Activated naive CD4-positive, alpha-beta T cell treated with anti-CD3 and anti-CD28 coated beads, Interleukin-2, amount 50 U/mL, for 24 hours (primary cell): ENCODE measurements around the gene MED28.

Source experiments
- H3K27ac Mint-ChIP-seq: one replicate; pipeline ENCODE4 v1.8.0; 2021; ENCODE audit warnings: mild to moderate bottlenecking, mixed read lengths
- H3K27me3 Mint-ChIP-seq: one replicate; pipeline ENCODE4 v1.8.0; 2021; ENCODE audit warnings: mixed read lengths
- H3K36me3 Mint-ChIP-seq: one replicate; pipeline ENCODE4 v1.8.0; 2021; ENCODE audit warnings: mixed read lengths
- H3K4me1 Mint-ChIP-seq: one replicate; pipeline ENCODE4 v1.8.0; 2021; ENCODE audit warnings: mixed read lengths
- H3K4me3 Mint-ChIP-seq: one replicate; pipeline ENCODE4 v1.8.0; 2021; ENCODE audit warnings: mild to moderate bottlenecking, mixed read lengths
- H3K9me3 Mint-ChIP-seq: one replicate; pipeline ENCODE4 v1.8.0; 2021; ENCODE audit warnings: mixed read lengths

Gene MED28

GRCh38 chr4:17595471-17596005, 18.9 kb upstream of the MED28 start:
- H3K4me1 Mint-ChIP-seq = peaks cover 13% of the 10 kb centered on the region
- H3K9me3 Mint-ChIP-seq = no peaks in the 10 kb centered on the region
- no peaks in the 10 kb centered on the region for H3K27me3 Mint-ChIP-seq
- no peak overlapping the region for H3K27ac Mint-ChIP-seq
- no peak overlapping the region for H3K4me3 Mint-ChIP-seq
- peaks cover 17% of the 10 kb centered on the region for H3K36me3 Mint-ChIP-seq

GRCh38 chr4:17597517-17597916, 16.9 kb upstream of the MED28 start:
- H3K27me3 Mint-ChIP-seq = no peaks in the 10 kb centered on the region
- H3K4me1 Mint-ChIP-seq = peaks cover 6% of the 10 kb centered on the region
- peaks cover 17% of the 10 kb centered on the region for H3K36me3 Mint-ChIP-seq
- H3K27ac Mint-ChIP-seq = no peak overlapping the region
- no peaks in the 10 kb centered on the region for H3K9me3 Mint-ChIP-seq
- no peak overlapping the region for H3K4me3 Mint-ChIP-seq

GRCh38 chr4:17599826-17600225, 14.6 kb upstream of the MED28 start:
- Mint-ChIP-seq H3K4me3 (no peak overlapping the region), H3K4me1 (no peaks in the 10 kb centered on the region), H3K9me3 (no peaks in the 10 kb centered on the region), H3K27me3 (no peaks in the 10 kb centered on the region), H3K36me3 (peaks cover 9% of the 10 kb centered on the region), H3K27ac (no peak overlapping the region)

- Mint-ChIP-seq H3K27ac (no peak overlapping the region), H3K36me3 (peaks cover 4% of the 10 kb centered on the region), H3K9me3 (no peaks in the 10 kb centered on the region), H3K4me3 (no peak overlapping the region), H3K27me3 (no peaks in the 10 kb centered on the region), H3K4me1 (no peaks in the 10 kb centered on the region)
These were observed 9.2 kb upstream of the MED28 start for GRCh38 chr4:17605236-17605635.

- H3K4me1 Mint-ChIP-seq = peaks cover 32% of the 10 kb centered on the region
- no peaks in the 10 kb centered on the region for H3K9me3 Mint-ChIP-seq
- peak overlapping the region; percentile 97 for H3K27ac Mint-ChIP-seq
- peaks cover 3% of the 10 kb centered on the region for H3K36me3 Mint-ChIP-seq
- no peaks in the 10 kb centered on the region for H3K27me3 Mint-ChIP-seq
- peak overlapping the region; percentile 95 for H3K4me3 Mint-ChIP-seq
These were observed 553 bp upstream of the MED28 start for GRCh38 chr4:17613761-17614415.

- H3K4me1 Mint-ChIP-seq = peaks cover 45% of the 10 kb centered on the region
- H3K4me3 Mint-ChIP-seq = peak overlapping the region; percentile 88
- H3K36me3 Mint-ChIP-seq = peaks cover 4% of the 10 kb centered on the region
- H3K27ac Mint-ChIP-seq = peak overlapping the region; percentile 75
- H3K9me3 Mint-ChIP-seq = no peaks in the 10 kb centered on the region
- no peaks in the 10 kb centered on the region for H3K27me3 Mint-ChIP-seq
These were observed 1.8 kb downstream of the MED28 start for GRCh38 chr4:17616283-17616682.

GRCh38 chr4:17618926-17619325, 4.5 kb downstream of the MED28 start:
- peak overlapping the region; percentile 19 for H3K27ac Mint-ChIP-seq
- peaks cover 6% of the 10 kb centered on the region for H3K36me3 Mint-ChIP-seq
- no peaks in the 10 kb centered on the region for H3K9me3 Mint-ChIP-seq
- H3K4me3 Mint-ChIP-seq = peak overlapping the region; percentile 58
- peaks cover 51% of the 10 kb centered on the region for H3K4me1 Mint-ChIP-seq
- H3K27me3 Mint-ChIP-seq = no peaks in the 10 kb centered on the region

- H3K9me3 Mint-ChIP-seq = no peaks in the 10 kb centered on the region
- H3K36me3 Mint-ChIP-seq = peaks cover 10% of the 10 kb centered on the region
- H3K27ac Mint-ChIP-seq = peak overlapping the region; percentile 19
- peaks cover 56% of the 10 kb centered on the region for H3K4me1 Mint-ChIP-seq
- H3K27me3 Mint-ChIP-seq = no peaks in the 10 kb centered on the region
- peak overlapping the region; percentile 58 for H3K4me3 Mint-ChIP-seq
These were observed 5.1 kb downstream of the MED28 start for GRCh38 chr4:17619416-17620105.

GRCh38 chr4:17623451-17624001, 9.1 kb downstream of the MED28 start:
- no peaks in the 10 kb centered on the region for H3K9me3 Mint-ChIP-seq
- peaks cover 39% of the 10 kb centered on the region for H3K4me1 Mint-ChIP-seq
- H3K4me3 Mint-ChIP-seq = no peak overlapping the region
- H3K27ac Mint-ChIP-seq = no peak overlapping the region
- H3K27me3 Mint-ChIP-seq = no peaks in the 10 kb centered on the region
- H3K36me3 Mint-ChIP-seq = peaks cover 15% of the 10 kb centered on the region

- no peak overlapping the region for H3K27ac Mint-ChIP-seq
- H3K4me3 Mint-ChIP-seq = no peak overlapping the region
- H3K27me3 Mint-ChIP-seq = no peaks in the 10 kb centered on the region
- peaks cover 28% of the 10 kb centered on the region for H3K4me1 Mint-ChIP-seq
- H3K36me3 Mint-ChIP-seq = peaks cover 15% of the 10 kb centered on the region
- H3K9me3 Mint-ChIP-seq = no peaks in the 10 kb centered on the region
These were observed 10.4 kb downstream of the MED28 start for GRCh38 chr4:17624821-17625220.

GRCh38 chr4:17630228-17630627, 15.8 kb downstream of the MED28 start:
- no peaks in the 10 kb centered on the region for H3K27me3 Mint-ChIP-seq
- no peak overlapping the region for H3K27ac Mint-ChIP-seq
- peaks cover 9% of the 10 kb centered on the region for H3K4me1 Mint-ChIP-seq
- H3K9me3 Mint-ChIP-seq = no peaks in the 10 kb centered on the region
- no peak overlapping the region for H3K4me3 Mint-ChIP-seq
- H3K36me3 Mint-ChIP-seq = peaks cover 15% of the 10 kb centered on the region

GRCh38 chr4:17633600-17633999, 19.2 kb downstream of the MED28 start:
- peaks cover 7% of the 10 kb centered on the region for H3K36me3 Mint-ChIP-seq
- H3K27ac Mint-ChIP-seq = no peak overlapping the region
- H3K4me1 Mint-ChIP-seq = peaks cover 5% of the 10 kb centered on the region
- H3K9me3 Mint-ChIP-seq = no peaks in the 10 kb centered on the region
- no peak overlapping the region for H3K4me3 Mint-ChIP-seq
- no peaks in the 10 kb centered on the region for H3K27me3 Mint-ChIP-seq

GRCh38 chr4:17635056-17635455, 20.6 kb downstream of the MED28 start:
- no peak overlapping the region for H3K27ac Mint-ChIP-seq
- no peaks in the 10 kb centered on the region for H3K9me3 Mint-ChIP-seq
- H3K36me3 Mint-ChIP-seq = peaks cover 7% of the 10 kb centered on the region
- H3K4me1 Mint-ChIP-seq = peaks cover 3% of the 10 kb centered on the region
- H3K27me3 Mint-ChIP-seq = no peaks in the 10 kb centered on the region
- no peak overlapping the region for H3K4me3 Mint-ChIP-seq

GRCh38 chr4:17636341-17636695, 21.9 kb downstream of the MED28 start:
- no peak overlapping the region for H3K27ac Mint-ChIP-seq
- no peaks in the 10 kb centered on the region for H3K4me1 Mint-ChIP-seq
- H3K36me3 Mint-ChIP-seq = peaks cover 7% of the 10 kb centered on the region
- H3K4me3 Mint-ChIP-seq = no peak overlapping the region
- H3K9me3 Mint-ChIP-seq = no peaks in the 10 kb centered on the region
- H3K27me3 Mint-ChIP-seq = no peaks in the 10 kb centered on the region

GRCh38 chr4:17636696-17637622, 22.5 kb downstream of the MED28 start:
- Mint-ChIP-seq H3K4me3 (no peak overlapping the region), H3K27me3 (no peaks in the 10 kb centered on the region), H3K36me3 (peaks cover 7% of the 10 kb centered on the region), H3K4me1 (no peaks in the 10 kb centered on the region), H3K9me3 (no peaks in the 10 kb centered on the region), H3K27ac (no peak overlapping the region)
